Brain microvascular endothelial cell (primary cell): ENCODE measurements around the gene RGS1.

Experiments used
- DNase-seq: peaks from one replicate; pipeline ENCODE4 v3.0.0-alpha.2; 2020
- H3K27ac ChIP-seq: fragments of 250-450 bp; sonication (Bioruptor Pico); 2 replicates; pipeline ENCODE4 v1.5.1; 2020; ENCODE audit warnings: mild to moderate bottlenecking, moderate library complexity
- H3K27me3 ChIP-seq: fragments of 250-450 bp; sonication (Bioruptor Pico); replicated peaks from 2 replicates; pipeline ENCODE4 v1.5.1; 2020; ENCODE audit warnings: mild to moderate bottlenecking
- H3K36me3 ChIP-seq: fragments of 250-450 bp; sonication (Bioruptor Pico); replicated peaks from 2 replicates; pipeline ENCODE4 v1.5.1; 2020; ENCODE audit warnings: mild to moderate bottlenecking
- H3K4me3 ChIP-seq: 2 replicates; pipeline ENCODE4 v1.5.1; 2011; ENCODE audit warnings: low read depth, mild to moderate bottlenecking, control low read depth, low read length, moderate library complexity
- in situ Hi-C: cut with HindIII; loops from 2 replicates; pipeline ENCODE4 v1.10.0; 2017; ENCODE audit warnings: low sequenced_read_pairs, low pct_ligation_motif_present
- TF ChIP-seq, protein P1 (sequence below): IDR thresholded peaks from 2 replicates; pipeline ENCODE4 v1.5.1; 2011; ENCODE audit warnings: low read depth, mild to moderate bottlenecking, moderate library complexity, low read length, control low read depth, inconsistent platforms; ENCODE audit errors: missing control alignments

RGS1 gene

GRCh38 chr1:192609110-192610079 is 33.8 kb downstream of the RGS1 start:
- Histone ChIP-seq H3K27ac (no peak overlapping the region), H3K4me3 (no peak overlapping the region), H3K36me3 (no peaks in the 10 kb centered on the region), H3K27me3 (no peaks in the 10 kb centered on the region)
- in situ Hi-C loops = no loop called here
- TF ChIP-seq, protein P1, sequence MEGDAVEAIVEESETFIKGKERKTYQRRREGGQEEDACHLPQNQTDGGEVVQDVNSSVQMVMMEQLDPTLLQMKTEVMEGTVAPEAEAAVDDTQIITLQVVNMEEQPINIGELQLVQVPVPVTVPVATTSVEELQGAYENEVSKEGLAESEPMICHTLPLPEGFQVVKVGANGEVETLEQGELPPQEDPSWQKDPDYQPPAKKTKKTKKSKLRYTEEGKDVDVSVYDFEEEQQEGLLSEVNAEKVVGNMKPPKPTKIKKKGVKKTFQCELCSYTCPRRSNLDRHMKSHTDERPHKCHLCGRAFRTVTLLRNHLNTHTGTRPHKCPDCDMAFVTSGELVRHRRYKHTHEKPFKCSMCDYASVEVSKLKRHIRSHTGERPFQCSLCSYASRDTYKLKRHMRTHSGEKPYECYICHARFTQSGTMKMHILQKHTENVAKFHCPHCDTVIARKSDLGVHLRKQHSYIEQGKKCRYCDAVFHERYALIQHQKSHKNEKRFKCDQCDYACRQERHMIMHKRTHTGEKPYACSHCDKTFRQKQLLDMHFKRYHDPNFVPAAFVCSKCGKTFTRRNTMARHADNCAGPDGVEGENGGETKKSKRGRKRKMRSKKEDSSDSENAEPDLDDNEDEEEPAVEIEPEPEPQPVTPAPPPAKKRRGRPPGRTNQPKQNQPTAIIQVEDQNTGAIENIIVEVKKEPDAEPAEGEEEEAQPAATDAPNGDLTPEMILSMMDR = no peak
- no peak for DNase-seq

DNA sequence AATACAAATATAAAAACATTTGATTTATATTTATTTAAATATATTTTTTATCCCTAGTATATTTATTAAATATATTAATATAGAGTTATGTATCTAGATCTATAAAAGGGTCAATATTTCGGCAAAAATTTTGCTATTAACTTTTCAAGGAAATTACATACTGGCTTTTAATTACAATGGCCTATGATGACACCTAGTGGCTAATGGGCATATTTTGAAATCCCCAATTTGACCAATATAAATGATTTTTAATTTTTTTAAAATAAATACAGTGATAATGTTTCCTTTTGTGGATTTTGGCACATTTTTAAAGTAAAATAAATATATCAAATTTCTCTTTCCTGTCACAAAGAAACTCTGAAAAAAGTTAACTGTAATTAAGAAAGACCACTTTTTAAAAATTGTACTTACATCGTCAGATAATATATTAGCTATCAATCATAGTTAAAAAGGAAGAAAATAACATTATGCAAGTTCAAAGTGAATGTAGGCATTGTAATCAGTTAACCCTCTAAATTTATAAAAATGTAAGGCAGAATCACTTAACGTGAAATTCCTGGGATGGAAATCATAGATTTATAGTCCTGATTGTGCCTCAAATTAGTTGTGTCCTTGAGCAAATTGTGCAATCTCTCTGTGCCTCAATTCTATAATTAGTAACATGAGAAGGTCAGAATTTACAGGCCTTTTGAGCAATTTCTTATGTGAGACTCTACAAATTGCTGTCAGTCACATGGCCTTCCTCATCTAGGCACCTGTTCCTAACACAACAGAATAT is 34.7 kb downstream of the RGS1 start:
- TF ChIP-seq, protein P1 = peak; percentile 41
- Histone ChIP-seq H3K27me3 (no peaks in the 10 kb centered on the region), H3K36me3 (no peaks in the 10 kb centered on the region), H3K4me3 (no peak overlapping the region), H3K27ac (no peak overlapping the region)
- in situ Hi-C loops = no loop called here
- DNase-seq = no peak

- H3K27me3 ChIP-seq = no peaks in the 10 kb centered on the region
- in situ Hi-C loops = no loop called here
- no peak overlapping the region for H3K27ac ChIP-seq
- H3K36me3 ChIP-seq = no peaks in the 10 kb centered on the region
- TF ChIP-seq, protein P1 = no peak
- H3K4me3 ChIP-seq = no peak overlapping the region
- no peak for DNase-seq
Observed at GRCh38 chr1:192615055-192615454, 39.5 kb downstream of the RGS1 start.

DNA sequence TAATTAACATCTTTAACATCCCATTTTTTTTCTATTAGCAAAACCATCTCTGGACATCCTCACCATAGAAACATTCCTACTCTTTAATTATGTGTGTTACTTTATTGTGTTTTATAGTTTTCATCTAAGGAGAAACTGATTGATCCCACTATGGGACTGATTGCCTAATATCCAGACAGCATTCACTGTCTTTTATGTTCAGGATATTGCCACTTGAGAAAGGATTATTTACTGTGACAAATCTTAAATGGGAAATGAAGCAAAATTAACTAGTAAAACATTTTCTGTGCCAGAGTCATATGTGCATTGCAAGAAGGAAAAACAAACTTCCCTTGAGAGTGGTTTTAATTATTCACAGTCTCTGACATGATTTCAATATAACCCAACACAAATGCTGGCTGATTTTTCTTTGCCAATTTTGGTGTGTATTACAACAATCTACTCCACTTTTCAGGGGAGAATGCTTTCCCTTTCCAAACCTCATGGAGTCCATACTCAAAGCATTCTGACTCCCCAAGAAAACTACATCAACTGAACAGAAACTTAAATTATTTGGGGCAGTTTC is 44.6 kb downstream of the RGS1 start:
- in situ Hi-C loops = no loop called here

GRCh38 chr1:192626366-192627179 is 51.0 kb downstream of the RGS1 start:
- no peak overlapping the region for H3K27ac ChIP-seq
- TF ChIP-seq, protein P1 = no peak
- no peaks in the 10 kb centered on the region for H3K27me3 ChIP-seq
- H3K36me3 ChIP-seq = no peaks in the 10 kb centered on the region
- in situ Hi-C loops = no loop called here
- no peak for DNase-seq
- no peak overlapping the region for H3K4me3 ChIP-seq

More for the DNA sequence above, 44.6 kb downstream of the RGS1 start:
- Histone ChIP-seq H3K27ac (no peak overlapping the region), H3K4me3 (no peak overlapping the region), H3K36me3 (no peaks in the 10 kb centered on the region), H3K27me3 (no peaks in the 10 kb centered on the region)
- DNase-seq = no peak
- TF ChIP-seq, protein P1 = no peak
